CD4-positive, alpha-beta T cell (primary cell): Measurements from ENCODE around the gene LASP1NB.

Experiments
- ATAC-seq: fragments of 200-7000 bp; cut with Tn5 transposase; one replicate; pipeline ENCODE4 v1.10.0; 2022; ENCODE audit warnings: mild to moderate bottlenecking; ENCODE audit not compliant: poor library complexity
- CTCF ChIA-PET: fragments of 350-600 bp; sonication (Branson Sonifier 250); formaldehyde crosslinking; loops from one replicate; lab custom pipeline; 2021; ENCODE audit warnings: antibody characterized with exemption, inconsistent platforms; lab: Charles Lee
- POLR2A ChIA-PET: fragments of 350-600 bp; sonication (Branson Sonifier 250); formaldehyde crosslinking; loops from one replicate; lab custom pipeline; 2021; ENCODE audit warnings: antibody characterized with exemption, inconsistent platforms; lab: Charles Lee
- DNase-seq, 14 experiments: peaks; one replicate each; pipeline ENCODE4 v3.0.0-alpha.2; 2013 to 2020; ENCODE audit warnings: mixed read lengths in 2 of 14
- H3K27ac ChIP-seq, 2 donors: one replicate each; pipeline versions ENCODE4 v1.5.1 to v1.7.0; 2013; ENCODE audit warnings: low read length in 2 of 2, low read depth in 1 of 2, mild to moderate bottlenecking in 1 of 2
- H3K27me3 ChIP-seq, 2 experiments: 1 replicate in 1 of 2; 2 replicates in 1 of 2; pipeline versions ENCODE4 v1.6.1 to v1.7.0; 2013; ENCODE audit warnings: low read length in 2 of 2, control low read depth in 1 of 2, mild to moderate bottlenecking in 1 of 2, moderate library complexity in 1 of 2; ENCODE audit not compliant: insufficient read depth in 2 of 2, control insufficient read depth in 1 of 2
- H3K36me3 ChIP-seq: one replicate; pipeline ENCODE4 v1.6.1; 2013; ENCODE audit warnings: low read length, control low read depth; ENCODE audit not compliant: insufficient read depth
- H3K4me1 ChIP-seq: one replicate; pipeline ENCODE4 v1.6.1; 2013; ENCODE audit warnings: low read length, control low read depth; ENCODE audit not compliant: insufficient read depth
- H3K4me3 ChIP-seq: one replicate; pipeline ENCODE4 v1.5.1; 2013; ENCODE audit warnings: mild to moderate bottlenecking, low read length, moderate library complexity
- H3K9me3 ChIP-seq, 2 experiments: 1 replicate in 1 of 2; 2 replicates in 1 of 2; pipeline versions ENCODE4 v1.6.1 to v1.7.0; 2013; ENCODE audit warnings: low read length in 2 of 2, mild to moderate bottlenecking in 2 of 2, control low read depth in 1 of 2, moderate library complexity in 1 of 2; ENCODE audit not compliant: control insufficient read depth in 1 of 2, insufficient read depth in 1 of 2
- H3K27ac Mint-ChIP-seq: one replicate; pipeline ENCODE4 v1.8.0; 2020; ENCODE audit warnings: mixed read lengths
- H3K27me3 Mint-ChIP-seq: one replicate; pipeline ENCODE4 v1.8.0; 2021; ENCODE audit warnings: mixed read lengths
- H3K36me3 Mint-ChIP-seq: one replicate; pipeline ENCODE4 v1.8.0; 2021; ENCODE audit warnings: low read depth, mixed read lengths
- H3K4me1 Mint-ChIP-seq: one replicate; pipeline ENCODE4 v1.8.0; 2021; ENCODE audit warnings: low read depth, mixed read lengths
- H3K4me3 Mint-ChIP-seq: one replicate; pipeline ENCODE4 v1.8.0; 2020; ENCODE audit warnings: mild to moderate bottlenecking, mixed read lengths
- H3K9me3 Mint-ChIP-seq: one replicate; pipeline ENCODE4 v1.8.0; 2020; ENCODE audit warnings: mixed read lengths
- intact Hi-C, 2 experiments: fragments of 100-400 bp; cut with DNase I in 1 of 2; cut with micrococcal nuclease in 1 of 2; formaldehyde crosslinking; loops; one replicate each; pipeline versions ENCODE4 v1.15.1 to v1.9.0; 2023 to 2025; cut with DNase I, micrococcal nuclease
- TF ChIP-seq, protein P1 (sequence below): fragments of 200-600 bp; IDR thresholded peaks from one replicate; pipeline ENCODE4 v1.8.0; 2022; ENCODE audit warnings: antibody characterized with exemption, mild to moderate bottlenecking

The LASP1NB gene

DNA sequence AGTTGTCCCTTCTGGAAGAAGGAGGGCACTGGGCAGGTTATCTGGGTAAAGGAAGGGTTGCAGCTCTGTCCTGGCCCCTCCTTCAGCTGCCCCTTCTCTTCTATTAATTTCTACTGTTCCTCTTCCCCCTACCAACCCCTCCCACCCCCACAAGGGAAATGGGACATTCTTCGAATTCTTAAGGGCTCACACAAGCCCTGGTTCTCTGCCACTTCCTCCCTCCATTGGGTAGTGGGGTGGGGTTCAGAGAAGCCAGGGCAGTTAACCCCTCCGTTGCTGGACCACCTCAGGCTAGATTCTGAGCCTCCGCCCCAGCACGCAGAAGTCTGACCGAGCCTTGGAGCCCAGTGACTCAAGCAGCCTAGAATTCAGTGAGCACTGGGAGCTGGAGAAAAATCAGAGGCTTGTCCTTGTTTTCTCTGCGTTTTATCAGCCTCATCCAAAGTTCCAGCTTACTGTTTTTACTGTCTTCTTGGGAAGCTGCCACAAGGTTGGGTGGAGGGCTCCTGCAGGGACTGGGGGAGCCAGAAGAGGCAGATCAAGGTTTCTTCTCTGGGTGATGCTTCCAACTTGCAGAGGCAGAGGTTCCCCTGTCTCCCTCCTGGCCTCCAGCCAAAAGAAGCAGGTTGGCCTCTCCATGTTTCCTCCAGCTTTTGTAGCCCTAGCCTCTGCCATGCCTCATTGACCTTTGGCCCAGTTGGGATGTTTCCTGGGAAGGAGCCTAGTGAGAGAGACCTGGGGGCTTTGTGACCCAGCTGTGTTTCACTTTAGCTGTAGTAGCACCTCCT, 45.3 kb upstream of the LASP1NB start:
- peak overlapping the region; percentile 79 for H3K4me3 Mint-ChIP-seq
- H3K9me3 ChIP-seq = no peaks in the 10 kb centered on the region
- POLR2A ChIA-PET = interaction anchor here (0.7 to 8.9 kb wide), 2 partner anchors 9 to 12 kb away, joined by 3 to 103 read pairs; partner anchors contain the start of gene LASP1
- no peaks in the 10 kb centered on the region for H3K27me3 Mint-ChIP-seq
- no peaks in the 10 kb centered on the region for H3K9me3 Mint-ChIP-seq
- peaks cover 74% of the 10 kb centered on the region for H3K36me3 Mint-ChIP-seq
- H3K36me3 ChIP-seq = peaks cover 64% of the 10 kb centered on the region
- H3K4me3 ChIP-seq = peak overlapping the region; percentile 28
- TF ChIP-seq, protein P1, sequence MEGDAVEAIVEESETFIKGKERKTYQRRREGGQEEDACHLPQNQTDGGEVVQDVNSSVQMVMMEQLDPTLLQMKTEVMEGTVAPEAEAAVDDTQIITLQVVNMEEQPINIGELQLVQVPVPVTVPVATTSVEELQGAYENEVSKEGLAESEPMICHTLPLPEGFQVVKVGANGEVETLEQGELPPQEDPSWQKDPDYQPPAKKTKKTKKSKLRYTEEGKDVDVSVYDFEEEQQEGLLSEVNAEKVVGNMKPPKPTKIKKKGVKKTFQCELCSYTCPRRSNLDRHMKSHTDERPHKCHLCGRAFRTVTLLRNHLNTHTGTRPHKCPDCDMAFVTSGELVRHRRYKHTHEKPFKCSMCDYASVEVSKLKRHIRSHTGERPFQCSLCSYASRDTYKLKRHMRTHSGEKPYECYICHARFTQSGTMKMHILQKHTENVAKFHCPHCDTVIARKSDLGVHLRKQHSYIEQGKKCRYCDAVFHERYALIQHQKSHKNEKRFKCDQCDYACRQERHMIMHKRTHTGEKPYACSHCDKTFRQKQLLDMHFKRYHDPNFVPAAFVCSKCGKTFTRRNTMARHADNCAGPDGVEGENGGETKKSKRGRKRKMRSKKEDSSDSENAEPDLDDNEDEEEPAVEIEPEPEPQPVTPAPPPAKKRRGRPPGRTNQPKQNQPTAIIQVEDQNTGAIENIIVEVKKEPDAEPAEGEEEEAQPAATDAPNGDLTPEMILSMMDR = no peak
- no peaks in the 10 kb centered on the region for H3K27me3 ChIP-seq
- H3K4me1 Mint-ChIP-seq = peaks cover 87% of the 10 kb centered on the region
- DNase-seq = peak in 3 of 14 experiments; percentile 29 to 56 (median 51)
- intact Hi-C loops = loop anchor here (5.0 to 10.0 kb wide), 2 partner anchors 42 to 215 kb away; no protein-coding TSS in a partner anchor
- H3K27ac Mint-ChIP-seq = peak overlapping the region; percentile 89
- CTCF ChIA-PET = interaction anchor here (1.0 kb wide), 1 partner anchor 285 kb away, joined by 4 read pairs; no protein-coding TSS in a partner anchor
- peak; percentile 24 for ATAC-seq
- H3K4me1 ChIP-seq = peaks cover 93% of the 10 kb centered on the region
- peak overlapping the region; percentile 42 to 44 for H3K27ac ChIP-seq

- peaks cover 90% of the 10 kb centered on the region for H3K36me3 Mint-ChIP-seq
- H3K9me3 Mint-ChIP-seq = no peaks in the 10 kb centered on the region
- intact Hi-C loops = loop anchor here in 1 of 2 experiments (5.0 kb wide), 1 partner anchor 41 kb away; no protein-coding TSS in a partner anchor
- ATAC-seq = no peak
- Histone ChIP-seq H3K4me1 (peaks cover 100% of the 10 kb centered on the region), H3K27me3 (no peaks in the 10 kb centered on the region), H3K27ac (peak overlapping the region; percentile 0 to 26), H3K9me3 (no peaks in the 10 kb centered on the region), H3K4me3 (no peak overlapping the region), H3K36me3 (peaks cover 78% of the 10 kb centered on the region)
- no peaks in the 10 kb centered on the region for H3K27me3 Mint-ChIP-seq
- H3K4me1 Mint-ChIP-seq = peaks cover 91% of the 10 kb centered on the region
- peak overlapping the region; percentile 80 for H3K4me3 Mint-ChIP-seq
- CTCF ChIA-PET = interaction anchor here (1.5 kb wide), 1 partner anchor 42 kb away, joined by 5 read pairs; no protein-coding TSS in a partner anchor
- peak overlapping the region; percentile 89 for H3K27ac Mint-ChIP-seq
- peak in 4 of 14 experiments; percentile 51 to 55 (median 54) for DNase-seq
- POLR2A ChIA-PET = interaction anchor here (0.7 to 8.9 kb wide), 6 partner anchors 8 to 28 kb away, joined by 3 to 103 read pairs (median 4); partner anchors contain the start of gene LASP1
- TF ChIP-seq, protein P1 = no peak
Measured at GRCh38 chr17:38881600-38882191, 43.7 kb upstream of the LASP1NB start.

DNA sequence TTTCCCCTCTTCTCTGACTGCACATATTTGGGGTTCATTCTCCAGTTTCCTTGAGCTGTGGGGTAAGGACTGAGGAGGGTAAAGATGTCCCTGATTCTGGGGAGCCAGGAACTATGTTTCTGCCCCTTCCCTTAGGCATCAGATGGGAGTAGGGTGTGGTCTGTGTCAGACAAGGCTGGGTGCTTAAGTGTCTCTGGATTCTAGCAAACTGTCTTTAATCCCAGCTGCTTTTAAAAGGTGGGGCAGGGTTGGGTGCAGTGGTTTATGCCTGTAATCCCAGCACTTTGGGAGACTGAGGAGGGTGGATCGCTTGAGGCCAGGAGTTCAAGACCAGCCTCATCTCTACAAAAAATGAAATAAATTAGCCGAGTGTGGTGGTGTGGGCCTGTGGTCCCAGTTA, 42.5 kb upstream of the LASP1NB start:
- ChIA-PET POLR2A (interaction anchor here (1.3 to 8.9 kb wide), 4 partner anchors 11 to 29 kb away, joined by 3 to 103 read pairs (median 22); partner anchors contain the start of gene LASP1), CTCF (interaction anchor here (1.0 to 2.2 kb wide), 3 partner anchors 11 to 41 kb away, joined by 3 to 8 read pairs (median 5); no protein-coding TSS in a partner anchor)
- Mint-ChIP-seq H3K4me1 (peaks cover 89% of the 10 kb centered on the region), H3K36me3 (peaks cover 80% of the 10 kb centered on the region), H3K4me3 (peak overlapping the region; percentile 65), H3K9me3 (no peaks in the 10 kb centered on the region), H3K27me3 (no peaks in the 10 kb centered on the region), H3K27ac (peak overlapping the region; percentile 89)
- Histone ChIP-seq H3K4me3 (no peak overlapping the region), H3K4me1 (peaks cover 100% of the 10 kb centered on the region), H3K27ac (peak overlapping the region; percentile 46 to 47), H3K9me3 (no peaks in the 10 kb centered on the region), H3K27me3 (no peaks in the 10 kb centered on the region), H3K36me3 (peaks cover 81% of the 10 kb centered on the region)
- ATAC-seq (no peak), DNase-seq (no peak)
- intact Hi-C loops = loop anchor here in 1 of 2 experiments (5.0 kb wide), 1 partner anchor 39 kb away; no protein-coding TSS in a partner anchor
- TF ChIP-seq, protein P1 = no peak
